KG1 (cell line): ENCODE measurements around the gene DDX51.

Experiments used
- DNase-seq: peaks from one replicate; lab custom pipeline; 2025; lab: John Stamatoyannopoulos, UW

Gene DDX51

GRCh38 chr12:132144115-132144809 lies at the start of gene DDX51, which contains the start of gene NOC4L:
Gene DDX51, minus strand, starts transcription at chr12:132144319. Its CDS starts 23 bp downstream, at chr12:132144296.
Gene NOC4L, plus strand, starts transcription at chr12:132144457. Its CDS starts 32 bp downstream, at chr12:132144489.
- peak; percentile 71 for DNase-seq

GRCh38 chr12:132191715-132192553 lies 47.8 kb upstream of the DDX51 start:
- no peak for DNase-seq

GRCh38 chr12:132190834-132191500 lies 46.8 kb upstream of the DDX51 start:
- DNase-seq, result no peak

GRCh38 chr12:132190012-132190755 lies 46.1 kb upstream of the DDX51 start:
- DNase-seq, result no peak

GRCh38 chr12:132189378-132190011 lies 45.4 kb upstream of the DDX51 start:
- peak; percentile 58 for DNase-seq

GRCh38 chr12:132188916-132189325 lies 44.8 kb upstream of the DDX51 start:
- DNase-seq, result no peak

- DNase-seq, result no peak
Measured at GRCh38 chr12:132188451-132188901, 44.4 kb upstream of the DDX51 start.

- DNase-seq, result no peak
Measured at GRCh38 chr12:132187646-132188450, 43.7 kb upstream of the DDX51 start.

- DNase-seq, result no peak
Measured at GRCh38 chr12:132186857-132187620, 42.9 kb upstream of the DDX51 start.

GRCh38 chr12:132186208-132186856 lies 42.2 kb upstream of the DDX51 start:
- no peak for DNase-seq

GRCh38 chr12:132185705-132186104 lies 41.6 kb upstream of the DDX51 start:
- no peak for DNase-seq

GRCh38 chr12:132182711-132183365 lies 38.7 kb upstream of the DDX51 start:
- no peak for DNase-seq

GRCh38 chr12:132182206-132182710 lies 38.1 kb upstream of the DDX51 start:
- no peak for DNase-seq

GRCh38 chr12:132181570-132182200 lies 37.6 kb upstream of the DDX51 start:
- DNase-seq, result no peak

GRCh38 chr12:132180648-132181546 lies 36.8 kb upstream of the DDX51 start:
- DNase-seq, result no peak

GRCh38 chr12:132179431-132180362 lies 35.6 kb upstream of the DDX51 start:
- no peak for DNase-seq
